Measurements from ENCODE around the gene DGKI.

The DGKI gene

GRCh38 chr7:137684776-137685175, 162.0 kb downstream of the DGKI start:
- no peak for DNase-seq

GRCh38 chr7:137684316-137684715, 162.5 kb downstream of the DGKI start:
- no peak for DNase-seq

GRCh38 chr7:137682596-137682995, 164.2 kb downstream of the DGKI start:
- DNase-seq = no peak

GRCh38 chr7:137681657-137682562, 164.9 kb downstream of the DGKI start:
- no peak for DNase-seq

- DNase-seq = no peak
Observed at GRCh38 chr7:137674551-137675409, 172.0 kb downstream of the DGKI start.

- no peak for DNase-seq
Observed at GRCh38 chr7:137674048-137674447, 172.7 kb downstream of the DGKI start.

- DNase-seq = no peak
Observed at GRCh38 chr7:137671920-137672319, 174.9 kb downstream of the DGKI start.

GRCh38 chr7:137670222-137671064, 176.3 kb downstream of the DGKI start:
- DNase-seq = no peak

- no peak for DNase-seq
Observed at GRCh38 chr7:137669706-137670105, 177.1 kb downstream of the DGKI start.

- DNase-seq = no peak
Observed at GRCh38 chr7:137668404-137668803, 178.4 kb downstream of the DGKI start.

GRCh38 chr7:137667633-137668387, 179.0 kb downstream of the DGKI start:
- DNase-seq = no peak

GRCh38 chr7:137664846-137665245, 181.9 kb downstream of the DGKI start:
- no peak for DNase-seq

- no peak for DNase-seq
Observed at GRCh38 chr7:137661634-137662033, 185.1 kb downstream of the DGKI start.

GRCh38 chr7:137658190-137658900, 188.4 kb downstream of the DGKI start:
- DNase-seq = no peak

GRCh38 chr7:137657476-137658189, 189.1 kb downstream of the DGKI start:
- no peak for DNase-seq

- DNase-seq = no peak
Observed at GRCh38 chr7:137656850-137657232, 189.9 kb downstream of the DGKI start.

- DNase-seq = peak; percentile 18
Observed at GRCh38 chr7:137656227-137656849, 190.4 kb downstream of the DGKI start.

- no peak for DNase-seq
Observed at GRCh38 chr7:137655804-137656203, 191.0 kb downstream of the DGKI start.

- no peak for DNase-seq
Observed at GRCh38 chr7:137652721-137653120, 194.1 kb downstream of the DGKI start.

- no peak for DNase-seq
Observed at GRCh38 chr7:137647905-137648565, 198.7 kb downstream of the DGKI start.

Data from NK-92 treated with Interleukin-12 subunit alpha and Interleukin-12 subunit beta, amount 100 ng/mL, for 24 hours (cell line).